H1 (cell line): ENCODE results near the gene ACTA2. TPM values are rescaled to one million over a fixed set of nuclear protein-coding genes. Genes with fewer than 3 reads are reported as not detected.

Experiments
- CTCF ChIA-PET: fragments of 300-600 bp; sonication (Branson Sonifier 250); formaldehyde crosslinking; loops from one replicate; lab custom pipeline; 2021; ENCODE audit not compliant: partially characterized antibody; lab: Charles Lee
- POLR2A ChIA-PET: fragments of 300-600 bp; sonication (Branson Sonifier 250); formaldehyde crosslinking; loops from one replicate; lab custom pipeline; 2021; ENCODE audit warnings: inconsistent platforms; ENCODE audit not compliant: partially characterized antibody; lab: Charles Lee
- DNase-seq, 2 experiments: peaks; one replicate each; pipeline versions ENCODE4 v3.0.0 to v3.0.0-alpha.2; 2010 to 2022; ENCODE audit warnings: low spot score in 2 of 2, low read depth in 1 of 2, mixed read lengths in 1 of 2
- FAIRE-seq: peaks from 2 replicates; lab custom pipeline; 2011; peaks lifted over from hg19 to GRCh38; lab: Jason Lieb, UNC
- H2AFZ ChIP-seq: 2 replicates; pipeline ENCODE4 v1.8.1; 2012; ENCODE audit warnings: low read length, inconsistent platforms
- H2AK5ac ChIP-seq: 2 replicates; pipeline ENCODE4 v1.6.1; 2013; ENCODE audit warnings: low read depth, low read length
- H2BK120ac ChIP-seq: replicated peaks from 2 replicates; pipeline ENCODE3; 2013; ENCODE audit warnings: low read depth, low read length, inconsistent platforms
- H2BK12ac ChIP-seq: 2 replicates; pipeline ENCODE4 v1.6.1; 2013; ENCODE audit warnings: low read depth, low read length
- H2BK15ac ChIP-seq: 2 replicates; pipeline ENCODE4 v1.6.1; 2013; ENCODE audit warnings: low read length
- H2BK20ac ChIP-seq: 2 replicates; pipeline ENCODE4 v1.6.1; 2013; ENCODE audit warnings: low read length
- H2BK5ac ChIP-seq: 2 replicates; pipeline ENCODE4 v1.6.1; 2013; ENCODE audit warnings: low read depth, low read length
- H3K14ac ChIP-seq: 2 replicates; pipeline ENCODE4 v1.6.1; 2013; ENCODE audit warnings: inconsistent platforms; ENCODE audit not compliant: insufficient read length
- H3K18ac ChIP-seq: 2 replicates; pipeline ENCODE4 v1.6.1; 2013; ENCODE audit warnings: low read length; ENCODE audit errors: extremely low read depth
- H3K23ac ChIP-seq: 2 replicates; pipeline ENCODE4 v1.6.1; 2013; ENCODE audit warnings: inconsistent platforms; ENCODE audit not compliant: insufficient read length
- H3K23me2 ChIP-seq: 2 replicates; pipeline ENCODE4 v1.6.1; 2013; ENCODE audit warnings: low read depth, low read length
- H3K27ac ChIP-seq: 2 replicates; pipeline ENCODE4 v1.6.1; 2011; ENCODE audit warnings: low read depth, low read length, inconsistent platforms
- H3K27me3 ChIP-seq, 4 experiments: replicated peaks in 1 of 4; 1 replicate in 1 of 4; 2 replicates in 3 of 4; pipeline versions ENCODE4 v1.6.1 to v1.8.1; 2011 to 2013; ENCODE audit warnings: low read length in 3 of 4, mild to moderate bottlenecking in 3 of 4, inconsistent platforms in 2 of 4, mixed read lengths in 2 of 4, moderate library complexity in 1 of 4; ENCODE audit not compliant: control insufficient read depth in 3 of 4, insufficient read depth in 3 of 4; ENCODE audit errors: extremely low read depth in 1 of 4
- H3K36me3 ChIP-seq, 4 experiments: 2 replicates each; pipeline versions ENCODE4 v1.6.1 to v1.8.1; 2011 to 2013; ENCODE audit warnings: mild to moderate bottlenecking in 4 of 4, low read length in 3 of 4, moderate library complexity in 2 of 4, control low read depth in 1 of 4, inconsistent platforms in 1 of 4; ENCODE audit not compliant: insufficient read depth in 4 of 4, control insufficient read depth in 2 of 4
- H3K4ac ChIP-seq: replicated peaks from 2 replicates; pipeline ENCODE3; 2013; ENCODE audit warnings: low read length, low read depth, mixed read lengths, inconsistent platforms; ENCODE audit not compliant: insufficient read length
- H3K4me1 ChIP-seq, 4 experiments: replicated peaks in 1 of 4; 1 replicate in 1 of 4; 2 replicates in 3 of 4; pipeline versions ENCODE4 v1.6.1 to v1.8.1; 2011 to 2013; ENCODE audit warnings: low read length in 3 of 4, inconsistent platforms in 2 of 4, mixed read lengths in 1 of 4; ENCODE audit not compliant: insufficient read depth in 4 of 4, control insufficient read depth in 3 of 4
- H3K4me2 ChIP-seq, 2 experiments: 2 replicates each; pipeline versions ENCODE4 v1.6.1 to v1.8.1; 2011 to 2013; ENCODE audit warnings: low read depth in 2 of 2, low read length in 2 of 2, control low read depth in 1 of 2, inconsistent platforms in 1 of 2, mild to moderate bottlenecking in 1 of 2; ENCODE audit not compliant: insufficient read depth in 1 of 2
- H3K4me3 ChIP-seq, 4 experiments: fragments of 200-600, 300-600 bp in 1 of 4; sonication (generic), shearing (Covaris generic), sonication (Bioruptor Twin) in 1 of 4; 2 replicates each; pipeline versions ENCODE4 v1.5.1 to v1.8.1; 2011 to 2016; ENCODE audit warnings: low read length in 4 of 4, low read depth in 3 of 4, control low read depth in 2 of 4, inconsistent platforms in 2 of 4, mild to moderate bottlenecking in 2 of 4, mixed read lengths in 1 of 4, moderate library complexity in 1 of 4; ENCODE audit not compliant: insufficient read depth in 2 of 4; ENCODE audit errors: extremely low read depth in 1 of 4
- H3K56ac ChIP-seq: replicated peaks from 2 replicates; pipeline ENCODE3; 2013; ENCODE audit warnings: low read depth, mild to moderate bottlenecking, mixed read lengths, low read length, inconsistent platforms; ENCODE audit not compliant: insufficient read length
- H3K79me1 ChIP-seq: 2 replicates; pipeline ENCODE4 v1.6.1; 2013; ENCODE audit warnings: low read depth, low read length, control low read depth
- H3K79me2 ChIP-seq, 2 experiments: 2 replicates each; pipeline versions ENCODE4 v1.6.1 to v1.8.1; 2012 to 2013; ENCODE audit warnings: low read length in 2 of 2, mild to moderate bottlenecking in 2 of 2, inconsistent platforms in 1 of 2; ENCODE audit not compliant: insufficient read depth in 2 of 2, control insufficient read depth in 1 of 2
- H3K9ac ChIP-seq, 4 experiments: replicated peaks in 1 of 4; 1 replicate in 1 of 4; 2 replicates in 3 of 4; pipeline versions ENCODE4 v1.6.1 to v1.8.1; 2011 to 2013; ENCODE audit warnings: low read depth in 3 of 4, low read length in 3 of 4, control low read depth in 2 of 4, mild to moderate bottlenecking in 2 of 4, moderate library complexity in 2 of 4, inconsistent platforms in 1 of 4; ENCODE audit errors: extremely low read depth in 1 of 4
- H3K9me3 ChIP-seq, 2 experiments: 2 replicates each; pipeline versions ENCODE4 v1.6.1 to v1.8.1; 2012 to 2013; ENCODE audit warnings: mild to moderate bottlenecking in 2 of 2, moderate library complexity in 2 of 2, control low read depth in 1 of 2, inconsistent platforms in 1 of 2, low read depth in 1 of 2, low read length in 1 of 2, mixed read lengths in 1 of 2; ENCODE audit not compliant: insufficient read depth in 2 of 2
- H4K20me1 ChIP-seq, 2 experiments: replicated peaks in 1 of 2; 2 replicates each; pipeline versions ENCODE3 to v1.8.1; 2011 to 2013; ENCODE audit warnings: inconsistent platforms in 2 of 2, low read length in 2 of 2, mild to moderate bottlenecking in 1 of 2; ENCODE audit not compliant: insufficient read depth in 2 of 2, control insufficient read depth in 1 of 2
- H4K5ac ChIP-seq: 2 replicates; pipeline ENCODE4 v1.6.1; 2013; ENCODE audit warnings: low read length, low read depth, mixed read lengths, inconsistent platforms; ENCODE audit not compliant: insufficient read length
- H4K8ac ChIP-seq: 2 replicates; pipeline ENCODE4 v1.8.0; 2013; ENCODE audit warnings: mild to moderate bottlenecking, moderate library complexity, low read length, inconsistent platforms; ENCODE audit not compliant: insufficient read depth; ENCODE audit errors: extremely low read depth
- H4K91ac ChIP-seq: replicated peaks from 2 replicates; pipeline ENCODE3; 2013; ENCODE audit warnings: low read length, mixed read lengths, inconsistent platforms; ENCODE audit not compliant: insufficient read length
- BACH1 ChIP-seq: IDR thresholded peaks from 2 replicates; pipeline ENCODE4 v1.6.1; 2012; ENCODE audit warnings: low read length, improper control_type of control experiment
- CTBP2 ChIP-seq: IDR thresholded peaks from 2 replicates; pipeline ENCODE4 v1.7.0; 2011; ENCODE audit warnings: borderline replicate concordance, mild to moderate bottlenecking, moderate library complexity, mixed read lengths, low read length; ENCODE audit not compliant: insufficient read depth, insufficient read length
- HDAC2 ChIP-seq, 2 experiments: fragments of 300-600 bp in 1 of 2; sonication (generic) in 1 of 2; IDR thresholded peaks; 2 replicates each; pipeline ENCODE4 v1.6.1; 2011 to 2012; ENCODE audit warnings: low read depth in 2 of 2, low read length in 2 of 2, mild to moderate bottlenecking in 2 of 2, moderate library complexity in 2 of 2, borderline replicate concordance in 1 of 2, inconsistent platforms in 1 of 2
- MAFK ChIP-seq: IDR thresholded peaks from 2 replicates; pipeline ENCODE4 v1.6.1; 2012; ENCODE audit warnings: low read depth, mild to moderate bottlenecking, improper control_type of control experiment, low read length
- MAX ChIP-seq: IDR thresholded peaks from 2 replicates; pipeline ENCODE4 v1.6.1; 2012; ENCODE audit warnings: inconsistent platforms
- POU5F1 ChIP-seq: IDR thresholded peaks from 2 replicates; pipeline ENCODE4 v1.6.1; 2011; ENCODE audit warnings: low read depth, mild to moderate bottlenecking, low read length, moderate library complexity
- SP1 ChIP-seq: IDR thresholded peaks from 2 replicates; pipeline ENCODE4 v1.6.1; 2011; ENCODE audit warnings: low read depth, low read length
- SRF ChIP-seq: IDR thresholded peaks from 2 replicates; pipeline ENCODE4 v1.6.1; 2011; ENCODE audit warnings: mild to moderate bottlenecking, low read depth, low read length, moderate library complexity
- SUZ12 ChIP-seq: fragments of 200-600 bp; sonication (generic); IDR thresholded peaks from 2 replicates; pipeline ENCODE4 v1.6.1; 2012; ENCODE audit warnings: mild to moderate bottlenecking, inconsistent platforms, low read length, moderate library complexity, mixed read lengths
- TAF7 ChIP-seq: optimal IDR thresholded peaks from 2 replicates; pipeline ENCODE3; 2011; ENCODE audit warnings: low read depth, mild to moderate bottlenecking, inconsistent platforms, low read length, moderate library complexity, borderline replicate concordance
- TCF12 ChIP-seq: IDR thresholded peaks from 2 replicates; pipeline ENCODE4 v1.6.1; 2011; ENCODE audit warnings: low read depth, mild to moderate bottlenecking, low read length
- TEAD4 ChIP-seq: IDR thresholded peaks from 2 replicates; pipeline ENCODE4 v1.6.1; 2012; ENCODE audit warnings: low read depth, low read length, inconsistent platforms, mixed read lengths
- USF2 ChIP-seq: IDR thresholded peaks from 2 replicates; pipeline ENCODE4 v1.6.1; 2011; ENCODE audit warnings: low read length, improper control_type of control experiment
- ZNF274 ChIP-seq: IDR thresholded peaks from 2 replicates; pipeline ENCODE4 v1.7.0; 2012; ENCODE audit warnings: low read length, borderline replicate concordance; ENCODE audit errors: extremely low read depth
- WGBS, 2 experiments: shearing (Covaris generic) in 1 of 2; methylation state at CpG; one replicate each; pipeline versions ENCODE4 v1.1.6 to v1.1.7; 2013 to 2015; ENCODE audit warnings: low lambda C conversion rate in 2 of 2, mixed read lengths in 2 of 2, inconsistent platforms in 1 of 2, low coverage in 1 of 2, missing lambda C conversion rate in 1 of 2; ENCODE audit not compliant: insufficient replicate concordance in 2 of 2, insufficient coverage in 1 of 2, insufficient read length in 1 of 2; ENCODE audit errors: extremely low coverage in 1 of 2, missing lambda C conversion rate in 1 of 2; 5-methylcytosine and 5-hydroxymethylcytosine counted together
- polyA plus RNA-seq, 7 experiments: library from polyadenylated mRNA; depleted of rRNA in 3 of 7; stranded (reverse) in 5 of 7; unstranded in 2 of 7; fragments of >200 nt in 5 of 7; fragments of 200-250 nt in 2 of 7; gene quantifications; 1 replicate in 5 of 7; 2 replicates in 1 of 7; 4 replicates in 1 of 7; pipeline versions ENCODE4 v1.2.1 to v1.2.3, GENCODE V29; 2011 to 2013; ENCODE audit warnings: missing spikeins in 2 of 7, mixed read lengths in 2 of 7
- total RNA-seq: library from RNA; stranded (reverse); fragmentation: NEBNext Ultra II Directional; extraction: Animal tissue kit (Norgen Biotek cat#: 25700); gene quantifications from 2 replicates; pipeline ENCODE4 v1.2.1, GENCODE V29; 2021

The ACTA2 gene
- total and polyA plus RNA-seq, 2 of the 8 experiments (the other 6 are each of a cell fraction or from before 2014, with no cell fraction given) = 3.5 to 8.9 TPM

- no peak overlapping the region for H2AK5ac ChIP-seq
- FAIRE-seq = no peak
- TF ChIP-seq SRF = no peak
- TF ChIP-seq HDAC2 (IDR thresholded peaks at IDR 0.05; ENCODE audit: borderline replicate concordance in 1 of 2, low read depth in 2 of 2, low read length in 2 of 2) = no peak
- TF ChIP-seq TCF12 = no peak
- no peak for TF ChIP-seq MAX
- TF ChIP-seq USF2 = no peak
- no peak for TF ChIP-seq ZNF274
- TF ChIP-seq BACH1 = no peak
- no peak for TF ChIP-seq TEAD4
- no peak for TF ChIP-seq SUZ12
- no peak for TF ChIP-seq POU5F1
- TF ChIP-seq CTBP2 = no peak
- no peak for TF ChIP-seq SP1
- no peak for TF ChIP-seq TAF7
- no peak for TF ChIP-seq MAFK
Measured at GRCh38 chr10:88963318-88963717, 10.7 kb upstream of the ACTA2 start.

More at GRCh38 chr10:88963318-88963717, 10.7 kb upstream of the ACTA2 start:
- ChIA-PET CTCF (interaction anchor here (0.9 to 1.2 kb wide), 2 partner anchors 125 to 128 kb away, joined by 3 read pairs; no protein-coding TSS in a partner anchor), POLR2A (no interaction called here)
- Histone ChIP-seq H3K18ac (no peak overlapping the region), H3K79me1 (no peaks in the 10 kb centered on the region), H4K8ac (no peak overlapping the region), H2BK12ac (no peak overlapping the region), H3K27me3 (no peaks in the 10 kb centered on the region), H3K9ac (no peak overlapping the region), H4K5ac (no peak overlapping the region), H3K4me2 (no peak overlapping the region), H3K4me1 (no peaks in the 10 kb centered on the region), H2AFZ (no peak overlapping the region), H2BK15ac (no peak overlapping the region), H3K27ac (no peak overlapping the region), H2BK120ac (no peak overlapping the region), H3K9me3 (no peaks in the 10 kb centered on the region), H2BK20ac (no peak overlapping the region), H4K91ac (no peak overlapping the region), H3K79me2 (no peaks in the 10 kb centered on the region), H3K56ac (no peak overlapping the region), H2BK5ac (no peak overlapping the region), H3K23ac (no peak overlapping the region), H3K4ac (no peak overlapping the region), H4K20me1 (no peaks in the 10 kb centered on the region), H3K36me3 (no peaks in the 10 kb centered on the region), H3K4me3 (no peak overlapping the region), H3K14ac (no peak overlapping the region), H3K23me2 (no peaks in the 10 kb centered on the region)
- no peak for DNase-seq
- 88% methylated on average over 2 of the region's 2 CpGs; no CpG with 5 or more reads in 1 of the 2 experiments for WGBS, 2 experiments
